ENCODE data around the gene FRMD4A. TPM values are rescaled to one million over a fixed set of nuclear protein-coding genes. Genes with fewer than 3 reads are reported as not detected.
"Not testable (repeated sequence)": the region's sequence is repeated elsewhere in the genome, so short reads cannot be mapped to it uniquely, and the experiment has no call there.

Gene FRMD4A
- total RNA-seq, 2 experiments from 2014 or later, result 0.17 TPM; not detected in 1

DNA sequence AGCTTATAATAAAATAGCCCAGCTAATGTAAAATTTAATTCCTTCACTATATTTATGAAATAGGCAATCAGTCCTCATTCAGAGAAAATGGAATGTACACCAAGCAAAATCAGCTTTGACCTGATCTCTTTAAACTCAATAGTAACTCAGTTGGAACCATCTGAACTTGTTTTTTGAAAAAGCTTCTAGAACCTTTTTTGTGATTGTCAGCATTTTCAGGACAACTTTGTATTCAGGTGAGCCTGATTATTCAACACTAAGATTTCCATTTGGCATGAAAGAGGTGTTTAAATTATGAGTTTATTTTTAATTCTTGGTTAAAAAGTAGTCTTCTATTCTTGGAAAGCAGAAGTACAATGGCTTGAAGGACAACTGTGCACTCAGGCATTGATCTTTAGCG is 89.5 kb downstream of the FRMD4A start:
- CTCF ChIA-PET (ENCODE audit: unreplicated experiment), result no interaction called here
- Histone ChIP-seq H3K36me3 (ENCODE audit: insufficient read depth, low read length) (no peaks in the 10 kb centered on the region), H3K4me2 (ENCODE audit: low read length) (no peak overlapping the region), H2AFZ (ENCODE audit: low read length) (no peak overlapping the region), H3K4me1 (ENCODE audit: insufficient read depth, low read length, poor library complexity, severe bottlenecking) (no peaks in the 10 kb centered on the region), H4K20me1 (ENCODE audit: insufficient read depth, low read length) (no peaks in the 10 kb centered on the region), H3K9me2 (ENCODE audit: insufficient read depth, low read length) (no peaks in the 10 kb centered on the region), H3K79me2 (ENCODE audit: insufficient read depth, low read depth, low read length) (no peaks in the 10 kb centered on the region), H3K27ac (ENCODE audit: low read depth, low read length, poor library complexity, severe bottlenecking) (no peak overlapping the region), H3K9me3 (ENCODE audit: low read length) (no peaks in the 10 kb centered on the region), H3K4me3 (ENCODE audit: low read depth, low read length, poor library complexity, severe bottlenecking) (no peak overlapping the region)
- DNase-seq (ENCODE audit: low spot score), result no peak
- POLR2A ChIA-PET, result interaction anchor here (0.6 kb wide), 1 partner anchor 417 kb away, joined by 3 read pairs; no protein-coding TSS in a partner anchor
- intact Hi-C loops (cut with micrococcal nuclease; ENCODE audit: unreplicated experiment), result no loop called here
- TF ChIP-seq, protein P1, sequence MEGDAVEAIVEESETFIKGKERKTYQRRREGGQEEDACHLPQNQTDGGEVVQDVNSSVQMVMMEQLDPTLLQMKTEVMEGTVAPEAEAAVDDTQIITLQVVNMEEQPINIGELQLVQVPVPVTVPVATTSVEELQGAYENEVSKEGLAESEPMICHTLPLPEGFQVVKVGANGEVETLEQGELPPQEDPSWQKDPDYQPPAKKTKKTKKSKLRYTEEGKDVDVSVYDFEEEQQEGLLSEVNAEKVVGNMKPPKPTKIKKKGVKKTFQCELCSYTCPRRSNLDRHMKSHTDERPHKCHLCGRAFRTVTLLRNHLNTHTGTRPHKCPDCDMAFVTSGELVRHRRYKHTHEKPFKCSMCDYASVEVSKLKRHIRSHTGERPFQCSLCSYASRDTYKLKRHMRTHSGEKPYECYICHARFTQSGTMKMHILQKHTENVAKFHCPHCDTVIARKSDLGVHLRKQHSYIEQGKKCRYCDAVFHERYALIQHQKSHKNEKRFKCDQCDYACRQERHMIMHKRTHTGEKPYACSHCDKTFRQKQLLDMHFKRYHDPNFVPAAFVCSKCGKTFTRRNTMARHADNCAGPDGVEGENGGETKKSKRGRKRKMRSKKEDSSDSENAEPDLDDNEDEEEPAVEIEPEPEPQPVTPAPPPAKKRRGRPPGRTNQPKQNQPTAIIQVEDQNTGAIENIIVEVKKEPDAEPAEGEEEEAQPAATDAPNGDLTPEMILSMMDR (conservative IDR thresholded peaks at IDR 0.05; ENCODE audit: low read length), result no peak
- TF ChIP-seq EZH2phosphoT487 (IDR thresholded peaks at IDR 0.05; ENCODE audit: borderline replicate concordance, low read depth, low read length), result no peak
- BruUV-seq (replicated peaks), result no TSS peak

DNA sequence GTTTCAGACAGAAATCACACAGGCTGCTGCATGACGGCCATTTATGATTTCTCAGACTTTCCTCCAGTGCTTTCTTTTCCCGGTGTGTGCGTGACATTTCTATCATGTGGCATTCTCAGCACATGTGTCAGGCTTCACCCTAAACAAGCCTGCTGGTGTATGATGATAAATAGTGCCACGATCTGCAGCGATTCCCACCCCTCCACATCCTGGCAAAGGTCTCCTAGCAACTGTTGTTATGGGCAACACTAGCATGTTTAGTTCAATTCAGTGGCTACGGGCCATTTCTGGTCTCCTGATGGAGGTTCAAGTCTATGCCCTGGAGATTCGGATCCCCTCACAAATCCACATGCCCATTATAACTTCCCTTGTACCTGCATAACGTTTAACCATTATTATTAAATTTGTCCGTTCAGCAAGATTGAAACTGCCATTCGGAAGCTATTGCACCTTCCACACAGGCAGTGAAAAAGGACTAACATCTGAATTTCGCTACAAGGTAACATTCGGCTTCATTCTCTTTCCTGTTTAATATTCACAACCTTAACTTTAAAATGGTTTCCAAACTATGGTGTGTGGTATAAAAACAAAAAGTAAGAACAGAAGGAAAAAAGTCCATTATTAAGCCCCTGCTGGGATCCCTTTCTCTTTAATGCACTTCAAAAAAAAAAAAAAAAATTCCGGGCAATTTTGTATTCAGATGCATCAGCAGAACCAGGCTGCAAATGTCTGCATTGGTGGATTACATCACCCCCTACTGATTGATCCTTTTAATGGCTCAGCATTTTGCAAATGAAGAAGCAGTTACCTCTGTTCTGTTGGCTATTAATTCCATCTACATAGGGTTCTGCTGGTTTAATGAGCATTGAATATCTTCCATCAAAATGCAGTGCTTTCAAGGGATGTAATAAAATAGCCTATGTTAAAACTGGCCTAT is 90.2 kb downstream of the FRMD4A start:
- no peak for DNase-seq (ENCODE audit: low spot score)
- intact Hi-C loops (cut with micrococcal nuclease; ENCODE audit: unreplicated experiment), result no loop called here
- CTCF ChIA-PET (ENCODE audit: unreplicated experiment), result no interaction called here
- no peaks in the 10 kb centered on the region for H3K4me1 ChIP-seq (ENCODE audit: insufficient read depth, low read length, poor library complexity, severe bottlenecking)
- no peaks in the 10 kb centered on the region for H3K36me3 ChIP-seq (ENCODE audit: insufficient read depth, low read length)
- no peak overlapping the region for H3K4me2 ChIP-seq (ENCODE audit: low read length)
- POLR2A ChIA-PET, result no interaction called here
- H2AFZ ChIP-seq (ENCODE audit: low read length), result no peak overlapping the region
- TF ChIP-seq EZH2phosphoT487 (IDR thresholded peaks at IDR 0.05; ENCODE audit: borderline replicate concordance, low read depth, low read length), result no peak
- TF ChIP-seq, protein P1 (conservative IDR thresholded peaks at IDR 0.05; ENCODE audit: low read length), result no peak
- H3K9me2 ChIP-seq (ENCODE audit: insufficient read depth, low read length), result no peaks in the 10 kb centered on the region
- H3K27ac ChIP-seq (ENCODE audit: low read depth, low read length, poor library complexity, severe bottlenecking), result no peak overlapping the region
- no peaks in the 10 kb centered on the region for H3K9me3 ChIP-seq (ENCODE audit: low read length)
- no TSS peak for BruUV-seq (replicated peaks)
- H3K79me2 ChIP-seq (ENCODE audit: insufficient read depth, low read depth, low read length), result no peaks in the 10 kb centered on the region
- H3K4me3 ChIP-seq (ENCODE audit: low read depth, low read length, poor library complexity, severe bottlenecking), result no peak overlapping the region
- H4K20me1 ChIP-seq (ENCODE audit: insufficient read depth, low read length), result no peaks in the 10 kb centered on the region

DNA sequence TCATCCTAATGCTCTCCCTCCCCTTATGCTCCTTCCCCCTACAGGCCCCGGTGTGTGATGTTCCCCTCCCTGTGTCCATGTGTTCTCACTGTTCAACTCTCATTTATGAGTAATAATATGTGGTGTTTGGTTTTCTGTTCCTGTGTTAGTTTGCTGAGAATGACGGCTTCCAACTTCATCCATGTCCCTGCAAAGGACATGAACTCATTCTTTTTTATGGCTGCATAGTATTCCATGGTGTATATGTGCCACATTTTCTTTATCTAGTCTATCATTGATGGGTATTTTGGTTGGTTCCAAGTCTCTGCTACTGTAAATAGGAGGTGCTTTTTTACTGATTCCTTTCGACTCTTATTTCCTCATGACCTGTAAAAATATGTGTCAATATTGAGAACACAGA is 92.1 kb downstream of the FRMD4A start:
- H3K4me2 ChIP-seq (ENCODE audit: low read length), result not testable (repeated sequence)

More for the DNA sequence above, 92.1 kb downstream of the FRMD4A start:
- H3K4me3 ChIP-seq (ENCODE audit: low read depth, low read length, poor library complexity, severe bottlenecking); H3K9me2 ChIP-seq (ENCODE audit: insufficient read depth, low read length); CTCF ChIA-PET (ENCODE audit: unreplicated experiment); POLR2A ChIA-PET; H3K27ac ChIP-seq (ENCODE audit: low read depth, low read length, poor library complexity, severe bottlenecking); H4K20me1 ChIP-seq (ENCODE audit: insufficient read depth, low read length); H3K4me1 ChIP-seq (ENCODE audit: insufficient read depth, low read length, poor library complexity, severe bottlenecking); H3K36me3 ChIP-seq (ENCODE audit: insufficient read depth, low read length); H2AFZ ChIP-seq (ENCODE audit: low read length); intact Hi-C loops (cut with micrococcal nuclease; ENCODE audit: unreplicated experiment); H3K79me2 ChIP-seq (ENCODE audit: insufficient read depth, low read depth, low read length); BruUV-seq (replicated peaks); H3K9me3 ChIP-seq (ENCODE audit: low read length); DNase-seq (ENCODE audit: low spot score): not testable (repeated sequence)
